GM12878 (cell line): ENCODE measurements around the gene GPR39. TPM values are rescaled to one million over a fixed set of nuclear protein-coding genes. Genes with fewer than 3 reads are reported as not detected.

Source experiments
- ATAC-seq: fragments of 200-7000 bp; cut with Tn5 transposase; 3 replicates; pipeline ENCODE4 v1.9.1; 2020; ENCODE audit warnings: mild to moderate bottlenecking, moderate library complexity
- BruUV-seq: library from RNA; stranded (reverse); fragments of 400-500 nt; replicated peaks from 2 replicates; lab custom pipeline; 2021; lab: Mats Ljungman, UMichigan
- CTCF ChIA-PET: fragments of 300-600 bp; sonication (Branson Sonifier 250); formaldehyde crosslinking; extraction: SDS; loops from one replicate; lab custom pipeline; 2021; ENCODE audit warnings: inconsistent platforms; lab: Yijun Ruan, JAX
- POLR2A ChIA-PET: fragments of 350-600 bp; formaldehyde crosslinking; extraction: SDS; loops from one replicate; lab custom pipeline; 2021; ENCODE audit warnings: inconsistent platforms; lab: Charles Lee
- RAD21 ChIA-PET: fragments of 300-600 bp; sonication (Branson Sonifier 250); formaldehyde crosslinking; loops from one replicate; lab custom pipeline; 2023; ENCODE audit warnings: antibody characterized with exemption; ENCODE audit not compliant: unreplicated experiment; lab: Charles Lee
- SMC1A ChIA-PET: fragments of 300-600 bp; sonication (Branson Sonifier 250); formaldehyde crosslinking; loops from one replicate; lab custom pipeline; 2023; ENCODE audit not compliant: unreplicated experiment, uncharacterized antibody; lab: Charles Lee
- DNase-seq: peaks from one replicate; pipeline ENCODE4 v3.0.0-alpha.2; 2011; ENCODE audit warnings: low read depth, low spot score
- FAIRE-seq: peaks from 3 replicates; lab custom pipeline; 2011; peaks lifted over from hg19 to GRCh38; lab: Jason Lieb, UNC
- H2AFZ ChIP-seq: 2 replicates; pipeline ENCODE4 v1.6.0; 2011; ENCODE audit warnings: low read depth, low read length, control low read depth; ENCODE audit not compliant: control insufficient read depth
- H3K27ac ChIP-seq: 2 replicates; pipeline ENCODE4 v1.5.1; 2011; ENCODE audit warnings: control low read depth; ENCODE audit not compliant: control insufficient read depth, insufficient read depth
- H3K27me3 ChIP-seq, 2 experiments: replicated peaks in 1 of 2; 2 replicates each; pipeline versions ENCODE4 v1.6.0 to v1.6.1; 2011; ENCODE audit warnings: low read length in 1 of 2; ENCODE audit not compliant: control insufficient read depth in 2 of 2, insufficient read depth in 2 of 2
- H3K36me3 ChIP-seq, 2 experiments: 2 replicates each; pipeline ENCODE4 v1.5.1; 2011; ENCODE audit warnings: low read length in 1 of 2; ENCODE audit not compliant: control insufficient read depth in 2 of 2, insufficient read depth in 2 of 2
- H3K4me1 ChIP-seq: 2 replicates; pipeline ENCODE4 v1.6.1; 2011; ENCODE audit warnings: mild to moderate bottlenecking, low read length, moderate library complexity, mixed read lengths; ENCODE audit not compliant: control insufficient read depth, insufficient read depth
- H3K4me2 ChIP-seq: 2 replicates; pipeline ENCODE4 v1.6.0; 2011; ENCODE audit warnings: control low read depth; ENCODE audit not compliant: control insufficient read depth, insufficient read depth
- H3K4me3 ChIP-seq: fragments of 200-600 bp; sonication (generic); 2 replicates; pipeline ENCODE4 v1.5.1; 2016
- H3K79me2 ChIP-seq: 2 replicates; pipeline ENCODE4 v1.6.0; 2011; ENCODE audit warnings: low read length; ENCODE audit not compliant: control insufficient read depth, insufficient read depth
- H3K9ac ChIP-seq: 2 replicates; pipeline ENCODE4 v1.8.0; 2011; ENCODE audit warnings: low read length, control low read depth, mixed read lengths; ENCODE audit not compliant: control insufficient read depth, insufficient read depth
- H3K9me3 ChIP-seq: replicated peaks from 3 replicates; pipeline ENCODE4 v1.5.1; 2011; ENCODE audit warnings: mild to moderate bottlenecking, low read length; ENCODE audit not compliant: control insufficient read depth, insufficient read depth
- H4K20me1 ChIP-seq: 2 replicates; pipeline ENCODE4 v1.6.0; 2011; ENCODE audit not compliant: control insufficient read depth, insufficient read depth
- CHD1 ChIP-seq: IDR thresholded peaks from 2 replicates; pipeline ENCODE4 v1.6.1; 2012; ENCODE audit warnings: low read depth, low read length, improper control_type of control experiment
- DPF2 ChIP-seq: fragments of 450-650 bp; IDR thresholded peaks from 2 replicates; pipeline ENCODE4 v1.6.1; 2017; ENCODE audit warnings: mild to moderate bottlenecking
- EED ChIP-seq: sonication (generic); IDR thresholded peaks from 2 replicates; pipeline ENCODE4 v1.6.1; 2016; ENCODE audit warnings: antibody characterized with exemption, low read depth
- EP300 ChIP-seq, 2 experiments: fragments of 150-350 bp in 1 of 2; IDR thresholded peaks; 2 replicates each; pipeline ENCODE4 v1.6.1; 2011 to 2012; ENCODE audit warnings: low read depth in 2 of 2, low read length in 2 of 2, borderline replicate concordance in 1 of 2, improper control_type of control experiment in 1 of 2, inconsistent platforms in 1 of 2; ENCODE audit not compliant: control insufficient read depth in 1 of 2
- ETV6 ChIP-seq, 2 experiments: fragments of 450-650 bp in 1 of 2; IDR thresholded peaks in 1 of 2; conservative IDR thresholded peaks in 1 of 2; 2 replicates each; pipeline ENCODE4 v1.6.1; 2014; ENCODE audit warnings: antibody characterized with exemption in 1 of 2, borderline replicate concordance in 1 of 2, low read depth in 1 of 2, mild to moderate bottlenecking in 1 of 2, moderate library complexity in 1 of 2
- IKZF2 ChIP-seq, 2 experiments: fragments of 450-650 bp; IDR thresholded peaks; 2 replicates each; pipeline ENCODE4 v1.6.1; 2017; ENCODE audit warnings: mild to moderate bottlenecking in 2 of 2, moderate library complexity in 2 of 2
- IRF4 ChIP-seq: IDR thresholded peaks from 2 replicates; pipeline ENCODE4 v1.6.1; 2011; ENCODE audit warnings: low read depth, low read length
- JUND ChIP-seq: IDR thresholded peaks from 2 replicates; pipeline ENCODE4 v1.6.1; 2012; ENCODE audit warnings: low read depth, mild to moderate bottlenecking, low read length, improper control_type of control experiment, moderate library complexity
- MXI1 ChIP-seq: fragments of 150-350 bp; IDR thresholded peaks from 2 replicates; pipeline ENCODE4 v1.6.1; 2011; ENCODE audit warnings: low read depth, mild to moderate bottlenecking, inconsistent platforms, low read length, improper control_type of control experiment
- NRF1 ChIP-seq: conservative IDR thresholded peaks from 2 replicates; pipeline ENCODE4 v1.6.1; 2011; ENCODE audit warnings: mild to moderate bottlenecking, low read depth, low read length, improper control_type of control experiment
- POU2F2 ChIP-seq: IDR thresholded peaks from 3 replicates; pipeline ENCODE4 v1.6.1; 2011; ENCODE audit warnings: low read depth, mild to moderate bottlenecking, low read length, borderline replicate concordance
- RAD21 ChIP-seq: IDR thresholded peaks from 2 replicates; pipeline ENCODE4 v1.6.1; 2011; ENCODE audit warnings: mild to moderate bottlenecking, low read depth, low read length, moderate library complexity; ENCODE audit not compliant: insufficient read depth
- RCOR1 ChIP-seq: conservative IDR thresholded peaks from 2 replicates; pipeline ENCODE4 v1.6.1; 2012; ENCODE audit warnings: low read depth, low read length, improper control_type of control experiment
- SUZ12 ChIP-seq: fragments of 200-600 bp; sonication (generic); IDR thresholded peaks from one replicate; pipeline ENCODE4 v1.6.1; 2018; ENCODE audit warnings: antibody characterized with exemption, mild to moderate bottlenecking; ENCODE audit not compliant: unreplicated experiment
- ZNF24 ChIP-seq: fragments of 450-650 bp; IDR thresholded peaks from 2 replicates; pipeline ENCODE4 v1.6.1; 2017; ENCODE audit warnings: antibody characterized with exemption, mild to moderate bottlenecking
- WGBS: methylation state at CpG from one replicate; pipeline ENCODE4 v1.1.6; 2016; ENCODE audit warnings: low lambda C conversion rate; ENCODE audit not compliant: insufficient replicate concordance, insufficient coverage; ENCODE audit errors: missing lambda C conversion rate; 5-methylcytosine and 5-hydroxymethylcytosine counted together
- in situ Hi-C: fragments of 300-500 bp; cut with MboI; formaldehyde crosslinking; loops from 9 replicates; pipeline ENCODE4 v1.14.3; 2018; ENCODE audit warnings: mixed read lengths
- intact Hi-C: fragments of 100-400 bp; cut with micrococcal nuclease; formaldehyde crosslinking; loops from one replicate; pipeline ENCODE4 v1.14.2; 2022; ENCODE audit not compliant: unreplicated experiment
- polyA plus RNA-seq, 11 experiments: library from polyadenylated mRNA; depleted of rRNA in 4 of 11; unstranded in 6 of 11; stranded (reverse) in 5 of 11; fragments of >200 nt; fragmentation: Nextera tagmentation in 4 of 11; fragmentation: Illumina TruSeq in 1 of 11; extraction: Ambion mirVana in 4 of 11; extraction: Trizol in 1 of 11; gene quantifications; 1 replicate in 1 of 11; 2 replicates in 10 of 11; pipeline versions ENCODE4 v1.2.1 to v1.2.3, GENCODE V29; 2011 to 2016; ENCODE audit warnings: inconsistent platforms in 2 of 11, missing spikeins in 2 of 11, low read depth in 1 of 11
- total RNA-seq, 4 experiments: library from RNA; depleted of rRNA in 3 of 4; stranded (reverse); fragments of >200 nt in 3 of 4; fragmentation: Illumina TruSeq in 1 of 4; extraction: Trizol in 1 of 4; gene quantifications; 2 replicates each; pipeline versions ENCODE4 v1.2.1 to v1.2.3, GENCODE V29; 2013 to 2021

The GPR39 gene
- total and polyA plus RNA-seq, 10 of the 15 experiments (the other 5 are each of a cell fraction or from before 2014, with no cell fraction given): 0.05 to 0.23 TPM; not detected in 8

DNA sequence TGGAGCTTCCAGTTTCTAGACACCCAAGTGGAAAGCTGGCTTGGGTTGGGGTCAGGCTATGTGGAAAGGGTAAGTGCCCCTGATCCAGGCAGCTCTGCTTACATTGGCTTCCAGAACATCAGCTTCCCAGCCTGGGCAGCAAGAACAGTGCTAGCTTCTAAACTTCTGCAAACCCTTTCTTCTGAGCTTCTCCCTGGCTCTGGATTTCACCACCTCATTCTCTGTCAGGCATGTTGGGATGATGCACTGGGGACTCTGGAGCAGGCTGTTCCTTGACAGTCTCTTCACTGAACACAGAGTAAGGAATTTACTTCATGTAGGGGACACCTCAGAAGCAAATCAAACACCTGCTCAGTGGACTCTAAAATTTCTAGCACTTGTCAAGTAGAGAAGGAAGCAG, 180.6 kb downstream of the GPR39 start:
- Histone ChIP-seq H3K4me1 (no peaks in the 10 kb centered on the region), H3K4me2 (no peak overlapping the region), H2AFZ (no peak overlapping the region), H3K36me3 (no peaks in the 10 kb centered on the region), H3K4me3 (no peak overlapping the region), H3K27me3 (no peaks in the 10 kb centered on the region), H3K9me3 (no peaks in the 10 kb centered on the region), H3K27ac (no peak overlapping the region), H3K9ac (no peak overlapping the region), H4K20me1 (no peaks in the 10 kb centered on the region), H3K79me2 (no peaks in the 10 kb centered on the region)
- RAD21 ChIA-PET: no interaction called here
- TF ChIP-seq IRF4 (no peak), NRF1 (no peak), MXI1 (no peak), EP300 (IDR thresholded peaks at IDR 0.05; ENCODE audit: borderline replicate concordance in 1 of 2, control insufficient read depth in 1 of 2, low read depth in 2 of 2, low read length in 2 of 2) (no peak), RAD21 (no peak), CHD1 (no peak), JUND (no peak), DPF2 (no peak), ZNF24 (no peak)
- ATAC-seq: no peak
- no TSS peak for BruUV-seq
- CTCF ChIA-PET: interaction anchor here (1.7 kb wide), 1 partner anchor 50 kb away, joined by 6 read pairs; no protein-coding TSS in a partner anchor
- no peak for DNase-seq
- no peak for FAIRE-seq
- POLR2A ChIA-PET: no interaction called here
- in situ Hi-C loops (no loop called here), intact Hi-C loops (no loop called here)
- SMC1A ChIA-PET: interaction anchor here (1.1 kb wide), 1 partner anchor 94 kb away, joined by 3 read pairs; no protein-coding TSS in a partner anchor

DNA sequence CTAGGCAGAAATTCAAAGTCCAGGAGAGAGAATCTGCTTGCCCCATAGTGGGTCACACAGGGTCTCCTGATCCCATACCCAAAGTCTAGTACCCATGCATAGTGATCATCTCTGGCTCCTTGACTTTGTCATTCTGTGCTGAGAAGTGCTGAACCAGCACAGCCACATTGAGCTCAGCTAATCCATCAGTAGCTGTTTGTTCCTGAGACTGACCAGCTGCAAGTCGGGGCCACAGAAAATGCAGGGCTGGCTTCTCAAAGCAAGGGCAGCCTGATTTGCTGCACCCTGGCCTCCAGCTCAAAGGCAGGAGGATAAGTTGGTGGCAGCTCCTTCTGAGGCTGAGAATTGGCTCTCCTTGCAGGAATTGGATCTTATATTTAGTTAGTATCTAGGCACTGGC, 181.2 kb downstream of the GPR39 start:
- no peak for ATAC-seq
- Histone ChIP-seq H3K4me3 (no peak overlapping the region), H3K9ac (no peak overlapping the region), H3K27ac (no peak overlapping the region), H2AFZ (no peak overlapping the region), H3K79me2 (no peaks in the 10 kb centered on the region), H3K27me3 (no peaks in the 10 kb centered on the region), H3K36me3 (no peaks in the 10 kb centered on the region), H4K20me1 (no peaks in the 10 kb centered on the region), H3K9me3 (no peaks in the 10 kb centered on the region), H3K4me2 (no peak overlapping the region), H3K4me1 (no peaks in the 10 kb centered on the region)
- no peak for DNase-seq
- TF ChIP-seq IKZF2 (IDR thresholded peaks at IDR 0.05) (no peak), ETV6 (conservative IDR thresholded peaks at IDR 0.05 in 1 of 2, IDR thresholded peaks at IDR 0.05 in 1 of 2; ENCODE audit: borderline replicate concordance in 1 of 2, low read depth in 1 of 2) (no peak), IRF4 (no peak), EED (no peak), RCOR1 (no peak), SUZ12 (no peak), POU2F2 (no peak)
- CTCF ChIA-PET: interaction anchor here (1.7 kb wide), 1 partner anchor 51 kb away, joined by 6 read pairs; no protein-coding TSS in a partner anchor
- RAD21 ChIA-PET: no interaction called here
- intact Hi-C loops: no loop called here
- SMC1A ChIA-PET: interaction anchor here (1.1 kb wide), 1 partner anchor 95 kb away, joined by 3 read pairs; no protein-coding TSS in a partner anchor
- FAIRE-seq: no peak
- BruUV-seq: no TSS peak
- POLR2A ChIA-PET: no interaction called here
- WGBS: 0% methylated on average over 1 of the region's 1 CpG
- in situ Hi-C loops: no loop called here
